ENCODE data around the gene EIF2B2. TPM values are rescaled to one million over a fixed set of nuclear protein-coding genes. Genes with fewer than 3 reads are reported as not detected.

EIF2B2 gene
- total and polyA plus RNA-seq, 2 experiments from 2014 or later = 39.2 to 40.5 TPM

DNA sequence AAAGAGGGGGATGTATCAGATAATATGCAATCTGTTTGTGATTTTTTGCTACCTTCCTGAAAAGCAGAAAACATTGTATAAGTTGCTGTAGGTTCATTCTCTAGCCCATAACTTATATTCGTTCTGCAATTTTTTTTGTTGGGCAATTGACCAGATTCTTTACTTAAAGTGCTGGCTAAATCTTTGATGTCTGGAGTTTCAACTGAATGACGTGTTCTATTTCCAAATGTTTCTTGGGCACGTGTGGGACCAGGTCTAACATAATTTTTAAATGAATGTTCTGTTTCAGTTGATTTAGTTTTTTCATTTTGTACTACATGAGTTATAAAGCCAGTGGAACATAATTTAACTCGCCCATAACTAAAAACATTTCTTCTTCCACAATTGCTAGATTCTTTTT is 44.8 kb downstream of the EIF2B2 start (continued):
- TF ChIP-seq, protein P1, sequence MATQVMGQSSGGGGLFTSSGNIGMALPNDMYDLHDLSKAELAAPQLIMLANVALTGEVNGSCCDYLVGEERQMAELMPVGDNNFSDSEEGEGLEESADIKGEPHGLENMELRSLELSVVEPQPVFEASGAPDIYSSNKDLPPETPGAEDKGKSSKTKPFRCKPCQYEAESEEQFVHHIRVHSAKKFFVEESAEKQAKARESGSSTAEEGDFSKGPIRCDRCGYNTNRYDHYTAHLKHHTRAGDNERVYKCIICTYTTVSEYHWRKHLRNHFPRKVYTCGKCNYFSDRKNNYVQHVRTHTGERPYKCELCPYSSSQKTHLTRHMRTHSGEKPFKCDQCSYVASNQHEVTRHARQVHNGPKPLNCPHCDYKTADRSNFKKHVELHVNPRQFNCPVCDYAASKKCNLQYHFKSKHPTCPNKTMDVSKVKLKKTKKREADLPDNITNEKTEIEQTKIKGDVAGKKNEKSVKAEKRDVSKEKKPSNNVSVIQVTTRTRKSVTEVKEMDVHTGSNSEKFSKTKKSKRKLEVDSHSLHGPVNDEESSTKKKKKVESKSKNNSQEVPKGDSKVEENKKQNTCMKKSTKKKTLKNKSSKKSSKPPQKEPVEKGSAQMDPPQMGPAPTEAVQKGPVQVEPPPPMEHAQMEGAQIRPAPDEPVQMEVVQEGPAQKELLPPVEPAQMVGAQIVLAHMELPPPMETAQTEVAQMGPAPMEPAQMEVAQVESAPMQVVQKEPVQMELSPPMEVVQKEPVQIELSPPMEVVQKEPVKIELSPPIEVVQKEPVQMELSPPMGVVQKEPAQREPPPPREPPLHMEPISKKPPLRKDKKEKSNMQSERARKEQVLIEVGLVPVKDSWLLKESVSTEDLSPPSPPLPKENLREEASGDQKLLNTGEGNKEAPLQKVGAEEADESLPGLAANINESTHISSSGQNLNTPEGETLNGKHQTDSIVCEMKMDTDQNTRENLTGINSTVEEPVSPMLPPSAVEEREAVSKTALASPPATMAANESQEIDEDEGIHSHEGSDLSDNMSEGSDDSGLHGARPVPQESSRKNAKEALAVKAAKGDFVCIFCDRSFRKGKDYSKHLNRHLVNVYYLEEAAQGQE (IDR thresholded peaks at IDR 0.05; ENCODE audit: unreplicated experiment) = no peak
- no peak for TF ChIP-seq ZNF331 (CRISPR knock-in tag; IDR thresholded peaks at IDR 0.05; ENCODE audit: low read depth)
- no peak for TF ChIP-seq NANOG (IDR thresholded peaks at IDR 0.05; ENCODE audit: borderline replicate concordance)
- TF ChIP-seq JUNB (IDR thresholded peaks at IDR 0.05; ENCODE audit: unreplicated experiment) = no peak

DNA sequence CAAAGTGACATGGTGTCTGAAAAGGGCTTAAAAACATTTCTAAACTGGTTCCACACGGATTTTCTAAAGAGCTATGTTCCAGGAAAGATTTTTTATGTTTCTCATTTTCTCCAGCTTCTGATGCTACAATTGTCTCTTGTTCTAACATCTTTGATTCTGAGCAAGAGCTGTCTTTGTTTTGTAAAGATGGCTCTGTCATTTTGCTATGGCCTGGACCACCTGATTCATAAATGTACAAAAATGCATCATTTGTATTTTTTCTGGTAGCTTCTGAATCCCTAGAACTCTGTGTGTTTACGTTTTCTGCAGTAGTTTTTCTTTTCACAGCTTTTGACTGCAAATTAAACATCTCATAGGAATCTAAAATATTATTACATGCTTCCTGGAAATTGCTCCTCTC is 45.4 kb downstream of the EIF2B2 start:
- Histone ChIP-seq H3K27ac (ENCODE audit: low read depth) (no peak overlapping the region), H3K4me1 (ENCODE audit: insufficient read depth) (no peaks in the 10 kb centered on the region), H3F3A (replicated peaks; ENCODE audit: low read depth) (no peaks in the 10 kb centered on the region), H3K4me2 (no peak overlapping the region), H3K36me3 (ENCODE audit: insufficient read depth) (no peaks in the 10 kb centered on the region), H3K79me2 (replicated peaks; ENCODE audit: insufficient read depth) (0 out of 2 replicates have a peak, but pooled peaks cover 6% of the 10 kb centered on the region), H3K27me3 (ENCODE audit: insufficient read depth) (no peaks in the 10 kb centered on the region), H2AFZ (no peak overlapping the region), H4K20me1 (replicated peaks; ENCODE audit: insufficient read depth) (0 out of 2 replicates have a peak, but pooled peaks cover 6% of the 10 kb centered on the region), H3K4me3 (no peak overlapping the region), H3K9me2 (ENCODE audit: insufficient read depth) (no peaks in the 10 kb centered on the region)
- Mint-ChIP-seq H3K27me3 (ENCODE audit: insufficient read depth, low read depth, poor library complexity) (peaks cover 3% of the 10 kb centered on the region), H3K4me3 (no peak overlapping the region), H3K9me3 (no peaks in the 10 kb centered on the region; the same call in 1 of the 3 replicates), H3K36me3 (ENCODE audit: low read depth) (no peaks in the 10 kb centered on the region), H3K27ac (no peak overlapping the region), H3K4me1 (no peaks in the 10 kb centered on the region; the same call in 2 of the 3 replicates)
- no peak for DNase-seq (ENCODE audit: low spot score)
- no peak for ATAC-seq
- TF ChIP-seq JUNB (IDR thresholded peaks at IDR 0.05; ENCODE audit: unreplicated experiment) = no peak
- TF ChIP-seq ZNF331 (CRISPR knock-in tag; IDR thresholded peaks at IDR 0.05; ENCODE audit: low read depth) = no peak
- TF ChIP-seq ZNF114 (CRISPR knock-in tag; IDR thresholded peaks at IDR 0.05) = no peak
- TF ChIP-seq, protein P1 (IDR thresholded peaks at IDR 0.05; ENCODE audit: unreplicated experiment) = no peak
- TF ChIP-seq, protein P2, sequence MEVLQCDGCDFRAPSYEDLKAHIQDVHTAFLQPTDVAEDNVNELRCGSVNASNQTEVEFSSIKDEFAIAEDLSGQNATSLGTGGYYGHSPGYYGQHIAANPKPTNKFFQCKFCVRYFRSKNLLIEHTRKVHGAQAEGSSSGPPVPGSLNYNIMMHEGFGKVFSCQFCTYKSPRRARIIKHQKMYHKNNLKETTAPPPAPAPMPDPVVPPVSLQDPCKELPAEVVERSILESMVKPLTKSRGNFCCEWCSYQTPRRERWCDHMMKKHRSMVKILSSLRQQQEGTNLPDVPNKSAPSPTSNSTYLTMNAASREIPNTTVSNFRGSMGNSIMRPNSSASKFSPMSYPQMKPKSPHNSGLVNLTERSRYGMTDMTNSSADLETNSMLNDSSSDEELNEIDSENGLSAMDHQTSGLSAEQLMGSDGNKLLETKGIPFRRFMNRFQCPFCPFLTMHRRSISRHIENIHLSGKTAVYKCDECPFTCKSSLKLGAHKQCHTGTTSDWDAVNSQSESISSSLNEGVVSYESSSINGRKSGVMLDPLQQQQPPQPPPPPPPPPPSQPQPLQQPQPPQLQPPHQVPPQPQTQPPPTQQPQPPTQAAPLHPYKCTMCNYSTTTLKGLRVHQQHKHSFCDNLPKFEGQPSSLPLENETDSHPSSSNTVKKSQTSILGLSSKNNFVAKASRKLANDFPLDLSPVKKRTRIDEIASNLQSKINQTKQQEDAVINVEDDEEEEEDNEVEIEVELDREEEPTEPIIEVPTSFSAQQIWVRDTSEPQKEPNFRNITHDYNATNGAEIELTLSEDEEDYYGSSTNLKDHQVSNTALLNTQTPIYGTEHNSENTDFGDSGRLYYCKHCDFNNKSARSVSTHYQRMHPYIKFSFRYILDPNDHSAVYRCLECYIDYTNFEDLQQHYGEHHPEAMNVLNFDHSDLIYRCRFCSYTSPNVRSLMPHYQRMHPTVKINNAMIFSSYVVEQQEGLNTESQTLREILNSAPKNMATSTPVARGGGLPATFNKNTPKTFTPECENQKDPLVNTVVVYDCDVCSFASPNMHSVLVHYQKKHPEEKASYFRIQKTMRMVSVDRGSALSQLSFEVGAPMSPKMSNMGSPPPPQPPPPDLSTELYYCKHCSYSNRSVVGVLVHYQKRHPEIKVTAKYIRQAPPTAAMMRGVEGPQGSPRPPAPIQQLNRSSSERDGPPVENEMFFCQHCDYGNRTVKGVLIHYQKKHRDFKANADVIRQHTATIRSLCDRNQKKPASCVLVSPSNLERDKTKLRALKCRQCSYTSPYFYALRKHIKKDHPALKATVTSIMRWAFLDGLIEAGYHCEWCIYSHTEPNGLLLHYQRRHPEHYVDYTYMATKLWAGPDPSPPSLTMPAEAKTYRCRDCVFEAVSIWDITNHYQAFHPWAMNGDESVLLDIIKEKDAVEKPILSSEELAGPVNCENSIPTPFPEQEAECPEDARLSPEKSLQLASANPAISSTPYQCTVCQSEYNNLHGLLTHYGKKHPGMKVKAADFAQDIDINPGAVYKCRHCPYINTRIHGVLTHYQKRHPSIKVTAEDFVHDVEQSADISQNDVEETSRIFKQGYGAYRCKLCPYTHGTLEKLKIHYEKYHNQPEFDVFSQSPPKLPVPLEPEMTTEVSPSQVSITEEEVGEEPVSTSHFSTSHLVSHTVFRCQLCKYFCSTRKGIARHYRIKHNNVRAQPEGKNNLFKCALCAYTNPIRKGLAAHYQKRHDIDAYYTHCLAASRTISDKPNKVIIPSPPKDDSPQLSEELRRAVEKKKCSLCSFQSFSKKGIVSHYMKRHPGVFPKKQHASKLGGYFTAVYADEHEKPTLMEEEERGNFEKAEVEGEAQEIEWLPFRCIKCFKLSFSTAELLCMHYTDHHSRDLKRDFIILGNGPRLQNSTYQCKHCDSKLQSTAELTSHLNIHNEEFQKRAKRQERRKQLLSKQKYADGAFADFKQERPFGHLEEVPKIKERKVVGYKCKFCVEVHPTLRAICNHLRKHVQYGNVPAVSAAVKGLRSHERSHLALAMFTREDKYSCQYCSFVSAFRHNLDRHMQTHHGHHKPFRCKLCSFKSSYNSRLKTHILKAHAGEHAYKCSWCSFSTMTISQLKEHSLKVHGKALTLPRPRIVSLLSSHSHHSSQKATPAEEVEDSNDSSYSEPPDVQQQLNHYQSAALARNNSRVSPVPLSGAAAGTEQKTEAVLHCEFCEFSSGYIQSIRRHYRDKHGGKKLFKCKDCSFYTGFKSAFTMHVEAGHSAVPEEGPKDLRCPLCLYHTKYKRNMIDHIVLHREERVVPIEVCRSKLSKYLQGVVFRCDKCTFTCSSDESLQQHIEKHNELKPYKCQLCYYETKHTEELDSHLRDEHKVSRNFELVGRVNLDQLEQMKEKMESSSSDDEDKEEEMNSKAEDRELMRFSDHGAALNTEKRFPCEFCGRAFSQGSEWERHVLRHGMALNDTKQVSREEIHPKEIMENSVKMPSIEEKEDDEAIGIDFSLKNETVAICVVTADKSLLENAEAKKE (CRISPR knock-in tag; IDR thresholded peaks at IDR 0.05) = no peak
- TF ChIP-seq, protein P3, sequence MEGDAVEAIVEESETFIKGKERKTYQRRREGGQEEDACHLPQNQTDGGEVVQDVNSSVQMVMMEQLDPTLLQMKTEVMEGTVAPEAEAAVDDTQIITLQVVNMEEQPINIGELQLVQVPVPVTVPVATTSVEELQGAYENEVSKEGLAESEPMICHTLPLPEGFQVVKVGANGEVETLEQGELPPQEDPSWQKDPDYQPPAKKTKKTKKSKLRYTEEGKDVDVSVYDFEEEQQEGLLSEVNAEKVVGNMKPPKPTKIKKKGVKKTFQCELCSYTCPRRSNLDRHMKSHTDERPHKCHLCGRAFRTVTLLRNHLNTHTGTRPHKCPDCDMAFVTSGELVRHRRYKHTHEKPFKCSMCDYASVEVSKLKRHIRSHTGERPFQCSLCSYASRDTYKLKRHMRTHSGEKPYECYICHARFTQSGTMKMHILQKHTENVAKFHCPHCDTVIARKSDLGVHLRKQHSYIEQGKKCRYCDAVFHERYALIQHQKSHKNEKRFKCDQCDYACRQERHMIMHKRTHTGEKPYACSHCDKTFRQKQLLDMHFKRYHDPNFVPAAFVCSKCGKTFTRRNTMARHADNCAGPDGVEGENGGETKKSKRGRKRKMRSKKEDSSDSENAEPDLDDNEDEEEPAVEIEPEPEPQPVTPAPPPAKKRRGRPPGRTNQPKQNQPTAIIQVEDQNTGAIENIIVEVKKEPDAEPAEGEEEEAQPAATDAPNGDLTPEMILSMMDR (conservative IDR thresholded peaks at IDR 0.05; ENCODE audit: low read depth in 2 of 2) = no peak
- TF ChIP-seq, protein P4, sequence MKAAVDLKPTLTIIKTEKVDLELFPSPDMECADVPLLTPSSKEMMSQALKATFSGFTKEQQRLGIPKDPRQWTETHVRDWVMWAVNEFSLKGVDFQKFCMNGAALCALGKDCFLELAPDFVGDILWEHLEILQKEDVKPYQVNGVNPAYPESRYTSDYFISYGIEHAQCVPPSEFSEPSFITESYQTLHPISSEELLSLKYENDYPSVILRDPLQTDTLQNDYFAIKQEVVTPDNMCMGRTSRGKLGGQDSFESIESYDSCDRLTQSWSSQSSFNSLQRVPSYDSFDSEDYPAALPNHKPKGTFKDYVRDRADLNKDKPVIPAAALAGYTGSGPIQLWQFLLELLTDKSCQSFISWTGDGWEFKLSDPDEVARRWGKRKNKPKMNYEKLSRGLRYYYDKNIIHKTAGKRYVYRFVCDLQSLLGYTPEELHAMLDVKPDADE (IDR thresholded peaks at IDR 0.05) = no peak

Data from GM23338 (cell line).